ENCODE results near the gene CCDC136.

CCDC136 gene

DNA sequence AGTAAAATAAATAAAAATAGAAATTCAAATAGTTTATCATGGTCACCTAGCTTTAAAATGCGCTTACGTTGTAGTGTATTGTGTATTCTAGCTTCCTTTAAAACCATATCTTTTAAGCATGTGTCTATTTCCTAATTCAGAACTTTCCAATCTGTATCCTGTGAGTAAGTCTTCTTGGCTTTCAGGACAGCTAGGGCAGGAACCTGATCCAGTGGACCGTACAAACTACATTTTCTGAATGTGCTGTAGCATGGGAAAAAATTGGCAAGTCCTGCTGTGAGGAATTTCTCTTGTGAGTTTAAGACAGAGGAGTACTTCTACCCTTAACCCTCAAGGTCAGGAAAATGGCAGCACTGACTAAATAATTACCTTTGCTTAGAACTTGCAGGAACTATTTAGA is 28.2 kb upstream of the CCDC136 start:
- Histone ChIP-seq H3K79me2 (ENCODE audit: control insufficient read depth, low read length) (no peaks in the 10 kb centered on the region), H3K4me3 (ENCODE audit: low read length) (no peak overlapping the region), H3K9me3 (ENCODE audit: control insufficient read depth, insufficient read depth, low read length) (no peaks in the 10 kb centered on the region), H3K36me3 (ENCODE audit: control insufficient read depth, low read length) (peaks cover 85% of the 10 kb centered on the region), H3K9me2 (replicated peaks; ENCODE audit: control insufficient read depth, low read length) (no peaks in the 10 kb centered on the region), H3K4me2 (ENCODE audit: low read length) (no peak overlapping the region), H3K27me3 (ENCODE audit: control insufficient read depth, low read length) (no peaks in the 10 kb centered on the region), H3K4me1 (ENCODE audit: control insufficient read depth, low read length) (no peaks in the 10 kb centered on the region), H3F3A (ENCODE audit: control insufficient read depth, insufficient read depth) (no peaks in the 10 kb centered on the region), H3K27ac (ENCODE audit: low read depth, low read length) (no peak overlapping the region), H4K20me1 (ENCODE audit: control insufficient read depth, insufficient read depth, low read depth, low read length) (no peaks in the 10 kb centered on the region)
- TF ChIP-seq CTCF (IDR thresholded peaks at IDR 0.05; ENCODE audit: low read depth, low read length, poor library complexity, severe bottlenecking) (no peak), EZH2phosphoT487 (IDR thresholded peaks at IDR 0.05; ENCODE audit: borderline replicate concordance, low read length) (no peak)

- Histone ChIP-seq H3K9me2 (replicated peaks; ENCODE audit: control insufficient read depth, low read length) (no peaks in the 10 kb centered on the region), H3K9me3 (ENCODE audit: control insufficient read depth, insufficient read depth, low read length) (no peaks in the 10 kb centered on the region), H3K4me1 (ENCODE audit: control insufficient read depth, low read length) (no peaks in the 10 kb centered on the region), H3K36me3 (ENCODE audit: control insufficient read depth, low read length) (peaks cover 90% of the 10 kb centered on the region), H3K27ac (ENCODE audit: low read depth, low read length) (no peak overlapping the region), H3K4me2 (ENCODE audit: low read length) (no peak overlapping the region), H3K79me2 (ENCODE audit: control insufficient read depth, low read length) (no peaks in the 10 kb centered on the region), H3K4me3 (ENCODE audit: low read length) (no peak overlapping the region), H4K20me1 (ENCODE audit: control insufficient read depth, insufficient read depth, low read depth, low read length) (no peaks in the 10 kb centered on the region), H3K27me3 (ENCODE audit: control insufficient read depth, low read length) (no peaks in the 10 kb centered on the region), H3F3A (ENCODE audit: control insufficient read depth, insufficient read depth) (0 out of 2 replicates have a peak, but pooled peaks cover 5% of the 10 kb centered on the region)
- TF ChIP-seq EZH2phosphoT487 (IDR thresholded peaks at IDR 0.05; ENCODE audit: borderline replicate concordance, low read length), result no peak
- no peak for TF ChIP-seq CTCF (IDR thresholded peaks at IDR 0.05; ENCODE audit: low read depth, low read length, poor library complexity, severe bottlenecking)
Measured at GRCh38 chr7:128767475-128768110, 24.2 kb upstream of the CCDC136 start.

DNA sequence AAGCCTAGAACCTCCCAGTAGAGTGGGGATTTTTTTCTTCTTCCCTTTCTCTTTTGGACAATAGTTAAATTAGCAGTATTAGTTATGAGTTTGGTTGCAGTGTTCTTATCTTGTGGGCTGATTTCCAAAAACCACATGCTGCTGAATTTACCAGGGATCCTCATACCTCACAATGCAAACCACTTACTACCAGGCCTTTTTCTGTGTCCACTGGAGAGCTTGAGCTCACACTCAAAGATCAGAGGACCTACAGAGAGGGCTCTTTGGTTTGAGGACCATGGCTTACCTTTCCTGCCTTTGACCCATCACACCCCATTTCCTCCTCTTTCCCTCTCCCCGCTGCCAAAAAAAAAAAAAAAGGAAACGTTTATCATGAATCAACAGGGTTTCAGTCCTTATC is 21.5 kb upstream of the CCDC136 start:
- H3K9me2 ChIP-seq (replicated peaks; ENCODE audit: control insufficient read depth, low read length), result no peaks in the 10 kb centered on the region
- H3K36me3 ChIP-seq (ENCODE audit: control insufficient read depth, low read length), result peaks cover 75% of the 10 kb centered on the region
- no peaks in the 10 kb centered on the region for H3K9me3 ChIP-seq (ENCODE audit: control insufficient read depth, insufficient read depth, low read length)
- no peaks in the 10 kb centered on the region for H4K20me1 ChIP-seq (ENCODE audit: control insufficient read depth, insufficient read depth, low read depth, low read length)
- 0 out of 2 replicates have a peak, but pooled peaks cover 5% of the 10 kb centered on the region for H3F3A ChIP-seq (ENCODE audit: control insufficient read depth, insufficient read depth)
- H3K79me2 ChIP-seq (ENCODE audit: control insufficient read depth, low read length), result no peaks in the 10 kb centered on the region
- no peaks in the 10 kb centered on the region for H3K27me3 ChIP-seq (ENCODE audit: control insufficient read depth, low read length)
- no peak overlapping the region for H3K4me2 ChIP-seq (ENCODE audit: low read length)
- no peaks in the 10 kb centered on the region for H3K4me1 ChIP-seq (ENCODE audit: control insufficient read depth, low read length)
- no peak overlapping the region for H3K4me3 ChIP-seq (ENCODE audit: low read length)
- H3K27ac ChIP-seq (ENCODE audit: low read depth, low read length), result no peak overlapping the region
- TF ChIP-seq EZH2phosphoT487 (IDR thresholded peaks at IDR 0.05; ENCODE audit: borderline replicate concordance, low read length) (no peak), CTCF (IDR thresholded peaks at IDR 0.05; ENCODE audit: low read depth, low read length, poor library complexity, severe bottlenecking) (no peak)
